SH-SY5Y (cell line): ENCODE data around the gene TBC1D17.

ENCODE experiments used
- GATA2 ChIP-seq: IDR thresholded peaks from 2 replicates; pipeline ENCODE4 v1.6.1; 2011; ENCODE audit warnings: mild to moderate bottlenecking, low read depth, low read length
- GATA3 ChIP-seq: IDR thresholded peaks from 2 replicates; pipeline ENCODE4 v1.6.1; 2011; ENCODE audit warnings: low read depth, mild to moderate bottlenecking, low read length, moderate library complexity

GRCh38 chr19:49866933-49867782 is 10.3 kb upstream of the TBC1D17 start, which contains the start of gene PNKP:
- TF ChIP-seq GATA2 (no peak), GATA3 (no peak)
